ENCODE data around the gene LRRC75B. TPM values are rescaled to one million over a fixed set of nuclear protein-coding genes. Genes with fewer than 3 reads are reported as not detected.

The LRRC75B gene
- total RNA-seq, 1 donor from 2014 or later: 6.2 TPM

DNA sequence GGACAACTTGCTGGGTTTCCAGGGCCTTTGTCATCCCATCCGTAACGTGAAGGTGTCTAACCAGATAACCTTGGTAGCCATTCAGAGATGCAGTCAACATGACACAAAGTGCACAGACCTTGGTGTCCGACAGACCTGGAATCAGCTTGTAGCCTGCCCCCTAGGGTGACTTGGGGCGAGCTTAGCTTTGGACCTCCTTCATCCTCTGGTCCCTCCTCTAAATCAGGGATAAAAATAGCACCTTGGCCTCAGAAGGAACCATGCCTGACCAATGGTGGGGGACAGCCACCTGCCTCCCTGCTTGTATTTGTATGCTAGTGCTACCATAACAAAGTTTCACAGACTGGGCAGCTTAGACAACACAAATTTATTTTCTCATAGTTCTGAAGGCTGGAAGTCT, 33.4 kb downstream of the LRRC75B start:
- H4K20me1 ChIP-seq (ENCODE audit: insufficient read depth, low read length): peaks cover 66% of the 10 kb centered on the region
- peaks cover 13% of the 10 kb centered on the region for H3K4me1 ChIP-seq (ENCODE audit: insufficient read depth, low read length)
- Mint-ChIP-seq H3K4me1 (ENCODE audit: low read depth, unreplicated experiment) (peaks cover 13% of the 10 kb centered on the region), H3K27me3 (ENCODE audit: low read depth, unreplicated experiment) (no peaks in the 10 kb centered on the region), H3K36me3 (ENCODE audit: low read depth, unreplicated experiment) (peaks cover 6% of the 10 kb centered on the region), H3K9me3 (ENCODE audit: unreplicated experiment) (no peaks in the 10 kb centered on the region), H3K4me3 (ENCODE audit: unreplicated experiment) (no peak overlapping the region), H3K27ac (ENCODE audit: unreplicated experiment) (no peak overlapping the region)
- H3K36me3 ChIP-seq (ENCODE audit: insufficient read depth, low read length): peaks cover 34% of the 10 kb centered on the region
- no peak for TF ChIP-seq EZH2 (IDR thresholded peaks at IDR 0.05; ENCODE audit: insufficient read depth, low read length)
- TF ChIP-seq, protein P1, sequence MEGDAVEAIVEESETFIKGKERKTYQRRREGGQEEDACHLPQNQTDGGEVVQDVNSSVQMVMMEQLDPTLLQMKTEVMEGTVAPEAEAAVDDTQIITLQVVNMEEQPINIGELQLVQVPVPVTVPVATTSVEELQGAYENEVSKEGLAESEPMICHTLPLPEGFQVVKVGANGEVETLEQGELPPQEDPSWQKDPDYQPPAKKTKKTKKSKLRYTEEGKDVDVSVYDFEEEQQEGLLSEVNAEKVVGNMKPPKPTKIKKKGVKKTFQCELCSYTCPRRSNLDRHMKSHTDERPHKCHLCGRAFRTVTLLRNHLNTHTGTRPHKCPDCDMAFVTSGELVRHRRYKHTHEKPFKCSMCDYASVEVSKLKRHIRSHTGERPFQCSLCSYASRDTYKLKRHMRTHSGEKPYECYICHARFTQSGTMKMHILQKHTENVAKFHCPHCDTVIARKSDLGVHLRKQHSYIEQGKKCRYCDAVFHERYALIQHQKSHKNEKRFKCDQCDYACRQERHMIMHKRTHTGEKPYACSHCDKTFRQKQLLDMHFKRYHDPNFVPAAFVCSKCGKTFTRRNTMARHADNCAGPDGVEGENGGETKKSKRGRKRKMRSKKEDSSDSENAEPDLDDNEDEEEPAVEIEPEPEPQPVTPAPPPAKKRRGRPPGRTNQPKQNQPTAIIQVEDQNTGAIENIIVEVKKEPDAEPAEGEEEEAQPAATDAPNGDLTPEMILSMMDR (IDR thresholded peaks at IDR 0.05; ENCODE audit: insufficient read depth, low read depth, low read length): no peak
- H3K4me2 ChIP-seq (ENCODE audit: low read length): no peak overlapping the region
- H2AFZ ChIP-seq (ENCODE audit: low read depth, low read length): no peak overlapping the region
- no peak for DNase-seq (ENCODE audit: low read depth)
- no peak overlapping the region for H3K27ac ChIP-seq (ENCODE audit: low read depth, low read length)
- H3K9me3 ChIP-seq (ENCODE audit: insufficient read depth, low read depth, low read length): no peaks in the 10 kb centered on the region
- no peaks in the 10 kb centered on the region for H3K27me3 ChIP-seq (ENCODE audit: insufficient read depth, low read length)
- H3K4me3 ChIP-seq (ENCODE audit: insufficient read depth, low read depth, low read length): no peak overlapping the region
- H3K79me2 ChIP-seq (ENCODE audit: insufficient read depth, low read length): peaks cover 86% of the 10 kb centered on the region
- H3K9ac ChIP-seq (ENCODE audit: low read length): no peak overlapping the region
- no peak for FAIRE-seq

GRCh38 chr22:24555165-24556039, 37.5 kb downstream of the LRRC75B start, which contains the start of gene SNRPD3:
TSS of gene SNRPD3 (plus strand) at chr22:24555999. CDS start at chr22:24557675, 1,676 bp downstream.
- peak within 1 kb of the TSS; percentile 98 for H3K4me3 Mint-ChIP-seq (ENCODE audit: unreplicated experiment)
- TF ChIP-seq, protein P1 (IDR thresholded peaks at IDR 0.05; ENCODE audit: insufficient read depth, low read depth, low read length): no peak
- TF ChIP-seq EZH2 (IDR thresholded peaks at IDR 0.05; ENCODE audit: insufficient read depth, low read length): no peak
- H3K4me2 ChIP-seq (ENCODE audit: low read length): peak within 1 kb of the TSS; percentile 95
- H3K79me2 ChIP-seq (ENCODE audit: insufficient read depth, low read length): peaks cover 87% of the 10 kb centered on the region
- H3K4me1 ChIP-seq (ENCODE audit: insufficient read depth, low read length): peaks cover 23% of the 10 kb centered on the region
- peaks cover 60% of the 10 kb centered on the region for H4K20me1 ChIP-seq (ENCODE audit: insufficient read depth, low read length)
- peaks cover 22% of the 10 kb centered on the region for H3K36me3 ChIP-seq (ENCODE audit: insufficient read depth, low read length)
- peak within 1 kb of the TSS; percentile 88 for H2AFZ ChIP-seq (ENCODE audit: low read depth, low read length)
- H3K36me3 Mint-ChIP-seq (ENCODE audit: low read depth, unreplicated experiment): peaks cover 6% of the 10 kb centered on the region
- peak within 1 kb of the TSS; percentile 93 for H3K27ac Mint-ChIP-seq (ENCODE audit: unreplicated experiment)
- H3K9ac ChIP-seq (ENCODE audit: low read length): peak within 1 kb of the TSS; percentile 98
- DNase-seq (ENCODE audit: low read depth) (peak; percentile 94), FAIRE-seq (no peak)
- peak within 1 kb of the TSS; percentile 89 for H3K27ac ChIP-seq (ENCODE audit: low read depth, low read length)
- H3K27me3 ChIP-seq (ENCODE audit: insufficient read depth, low read length): no peaks in the 10 kb centered on the region
- H3K4me1 Mint-ChIP-seq (ENCODE audit: low read depth, unreplicated experiment): peaks cover 23% of the 10 kb centered on the region
- H3K4me3 ChIP-seq (ENCODE audit: insufficient read depth, low read depth, low read length): peak within 1 kb of the TSS; percentile 97
- no peaks in the 10 kb centered on the region for H3K27me3 Mint-ChIP-seq (ENCODE audit: low read depth, unreplicated experiment)
- H3K9me3 ChIP-seq (ENCODE audit: insufficient read depth, low read depth, low read length): no peaks in the 10 kb centered on the region
- H3K9me3 Mint-ChIP-seq (ENCODE audit: unreplicated experiment): no peaks in the 10 kb centered on the region

Data from astrocyte (in vitro differentiated cells and primary cell).